HCT116 (cell line): ENCODE data around the gene POU2F3. TPM values are rescaled to one million over a fixed set of nuclear protein-coding genes. Genes with fewer than 3 reads are reported as not detected.
A peak's percentile ranks its signal among the peaks of the same experiment; 100 is the strongest.
"Not testable (repeated sequence)": the region's sequence is repeated elsewhere in the genome, so short reads cannot be mapped to it uniquely, and the experiment has no call there.

Source experiments
- ATAC-seq: fragments of 200-7000 bp; cut with Tn5 transposase; 2 replicates; pipeline ENCODE4 v1.9.1; 2020; ENCODE audit warnings: mild to moderate bottlenecking, moderate library complexity
- BruUV-seq: library from RNA; stranded (reverse); fragments of 400-500 nt; replicated peaks from 2 replicates; lab custom pipeline; 2021; lab: Mats Ljungman, UMichigan
- CTCF ChIA-PET: fragments of 300-600 bp; sonication (Branson Sonifier 250); formaldehyde crosslinking; loops from one replicate; lab custom pipeline; 2021; ENCODE audit warnings: antibody characterized with exemption; lab: Charles Lee
- POLR2A ChIA-PET: fragments of 300-600, 350-600 bp; sonication (Branson Sonifier 250); formaldehyde crosslinking; loops from one replicate; lab custom pipeline; 2021; ENCODE audit warnings: antibody characterized with exemption; lab: Charles Lee
- RAD21 ChIA-PET, 2 experiments: fragments of 300-600 bp; sonication (Branson Sonifier 250); formaldehyde crosslinking; loops; one replicate each; lab custom pipeline; 2023; ENCODE audit warnings: low total read pairs in 2 of 2; ENCODE audit not compliant: uncharacterized antibody in 2 of 2, unreplicated experiment in 2 of 2, low non-redundant PET in 1 of 2; lab: Charles Lee
- DNase-seq: peaks from one replicate; pipeline ENCODE4 v3.0.0-alpha.2; 2010; ENCODE audit warnings: low read depth, low spot score
- H2AFZ ChIP-seq: fragments of 200-600 bp; shearing (Covaris generic), sonication (generic); 2 replicates; pipeline ENCODE4 v1.6.1; 2017; ENCODE audit warnings: low read depth, mixed run types, mixed read lengths, antibody characterized with exemption, low read length; ENCODE audit not compliant: poor library complexity, severe bottlenecking
- H3K27ac ChIP-seq: 2 replicates; pipeline ENCODE4 v1.5.1; 2012; ENCODE audit warnings: low read depth, low read length
- H3K27me3 ChIP-seq: fragments of 200-600 bp; sonication (generic); 2 replicates; pipeline ENCODE4 v1.6.1; 2016; ENCODE audit warnings: mixed run types, low read length, mixed read lengths; ENCODE audit not compliant: insufficient read depth
- H3K36me3 ChIP-seq, 2 experiments: fragments of 200-500 bp in 1 of 2; fragments of 200-600 bp in 1 of 2; sonication (Bioruptor generic) in 1 of 2; sonication (generic) in 1 of 2; 2 replicates each; pipeline versions ENCODE4 v1.5.1 to v1.6.1; 2014 to 2016; ENCODE audit warnings: low read length in 2 of 2, inconsistent platforms in 1 of 2, mixed read lengths in 1 of 2, mixed run types in 1 of 2; ENCODE audit not compliant: insufficient read depth in 2 of 2, control insufficient read depth in 1 of 2
- H3K4me1 ChIP-seq, 2 experiments: fragments of 200-600 bp in 1 of 2; sonication (generic) in 1 of 2; 2 replicates each; pipeline versions ENCODE4 v1.5.1 to v1.6.1; 2012 to 2017; ENCODE audit warnings: low read length in 2 of 2, inconsistent platforms in 1 of 2, mild to moderate bottlenecking in 1 of 2, mixed read lengths in 1 of 2, mixed run types in 1 of 2, moderate library complexity in 1 of 2; ENCODE audit not compliant: insufficient read depth in 2 of 2, control insufficient read depth in 1 of 2
- H3K4me2 ChIP-seq: fragments of 200-600 bp; sonication (generic); 2 replicates; pipeline ENCODE4 v1.6.1; 2017; ENCODE audit warnings: mixed run types, low read length, mixed read lengths
- H3K4me3 ChIP-seq, 2 experiments: fragments of 200-600 bp in 1 of 2; sonication (generic) in 1 of 2; replicated peaks in 1 of 2; 2 replicates each; pipeline ENCODE4 v1.5.1; 2011 to 2016; ENCODE audit warnings: low read length in 2 of 2, control low read depth in 1 of 2, low read depth in 1 of 2, mild to moderate bottlenecking in 1 of 2, mixed read lengths in 1 of 2, mixed run types in 1 of 2
- H3K79me2 ChIP-seq: fragments of 200-600 bp; sonication (generic); 2 replicates; pipeline ENCODE4 v1.6.1; 2017; ENCODE audit warnings: mild to moderate bottlenecking, mixed run types, low read length, moderate library complexity, mixed read lengths; ENCODE audit not compliant: insufficient read depth
- H3K9ac ChIP-seq: fragments of 200-600 bp; sonication (generic); 2 replicates; pipeline ENCODE4 v1.6.1; 2016; ENCODE audit warnings: low read length, mixed read lengths
- H3K9me2 ChIP-seq: fragments of 200-600 bp; sonication (generic), shearing (Covaris generic); 2 replicates; pipeline ENCODE4 v1.6.1; 2017; ENCODE audit warnings: mixed run types, mild to moderate bottlenecking, moderate library complexity; ENCODE audit not compliant: insufficient read depth
- H3K9me3 ChIP-seq, 2 experiments: fragments of 200-500 bp in 1 of 2; fragments of 200-600 bp in 1 of 2; sonication (Bioruptor generic) in 1 of 2; sonication (generic) in 1 of 2; 2 replicates each; pipeline ENCODE4 v1.6.1; 2014 to 2017; ENCODE audit warnings: low read length in 2 of 2, mixed read lengths in 2 of 2, inconsistent platforms in 1 of 2, low read depth in 1 of 2, mild to moderate bottlenecking in 1 of 2, mixed run types in 1 of 2, moderate library complexity in 1 of 2; ENCODE audit not compliant: control insufficient read depth in 1 of 2, insufficient read depth in 1 of 2
- H4K20me1 ChIP-seq: fragments of 200-600 bp; sonication (generic), shearing (Covaris generic); 2 replicates; pipeline ENCODE4 v1.6.1; 2017; ENCODE audit warnings: mixed run types, mild to moderate bottlenecking, moderate library complexity; ENCODE audit not compliant: insufficient read depth
- CTCF ChIP-seq, 3 experiments: fragments of 200-600 bp in 1 of 3; sonication (generic) in 1 of 3; IDR thresholded peaks in 2 of 3; conservative IDR thresholded peaks in 1 of 3; 2 replicates each; pipeline ENCODE4 v1.5.1; 2012 to 2017; ENCODE audit warnings: low read depth in 2 of 3, low read length in 2 of 3, antibody characterized with exemption in 1 of 3, borderline replicate concordance in 1 of 3, control low read depth in 1 of 3, mild to moderate bottlenecking in 1 of 3, mixed read lengths in 1 of 3, mixed run types in 1 of 3, moderate library complexity in 1 of 3; ENCODE audit not compliant: insufficient read depth in 1 of 3
- MAX ChIP-seq: IDR thresholded peaks from 2 replicates; pipeline ENCODE4 v1.6.1; 2012
- intact Hi-C: fragments of 100-400 bp; cut with micrococcal nuclease; formaldehyde crosslinking; loops from 2 replicates; pipeline ENCODE4 v1.10.0; 2022
- total RNA-seq: library from RNA; stranded (reverse); gene quantifications from one replicate; pipeline ENCODE4 v1.2.1, GENCODE V29; 2021; ENCODE audit not compliant: unreplicated experiment

The POU2F3 gene
- total RNA-seq, 1 experiment from 2014 or later: 0.15 TPM

- H3K9ac ChIP-seq: peak overlapping the region; percentile 10; the same call in 1 of the 2 replicates
- H3K4me3 ChIP-seq: no peak overlapping the region
- ATAC-seq (no peak), DNase-seq (no peak)
- peak overlapping the region; percentile 75 for H3K4me2 ChIP-seq
- H3K9me3 ChIP-seq: no peaks in the 10 kb centered on the region
- H3K9me2 ChIP-seq: no peaks in the 10 kb centered on the region
- POLR2A ChIA-PET: interaction anchor here (1.4 to 2.1 kb wide), 2 partner anchors 13 to 53 kb away, joined by 5 to 11 read pairs; no protein-coding TSS in a partner anchor
- CTCF ChIA-PET: interaction anchor here (0.6 to 2.2 kb wide), 5 partner anchors 45 to 66 kb away, joined by 3 to 8 read pairs (median 5); no protein-coding TSS in a partner anchor
- TF ChIP-seq MAX (0 out of 2 replicates have a peak, but pooled peaks have one; percentile 4), CTCF (IDR thresholded peaks at IDR 0.05 in 2 of 3, conservative IDR thresholded peaks at IDR 0.05 in 1 of 3; ENCODE audit: borderline replicate concordance in 1 of 3, insufficient read depth in 1 of 3, low read depth in 2 of 3, low read length in 2 of 3) (no peak)
- peak overlapping the region; percentile 42 for H2AFZ ChIP-seq
- H3K36me3 ChIP-seq: no peaks in the 10 kb centered on the region
- peaks cover 12 to 22% of the 10 kb centered on the region in 2 experiments; a peak in 3 of 4 replicates for H3K4me1 ChIP-seq
- H3K79me2 ChIP-seq: no peaks in the 10 kb centered on the region
- no peaks in the 10 kb centered on the region for H4K20me1 ChIP-seq
- RAD21 ChIA-PET: no interaction called here
- intact Hi-C loops: no loop called here
- H3K27me3 ChIP-seq: peaks cover 8% of the 10 kb centered on the region; the same call in 1 of the 2 replicates
- no TSS peak for BruUV-seq
- H3K27ac ChIP-seq: no peak overlapping the region
Observed at GRCh38 chr11:120249279-120250262, 9.6 kb downstream of the POU2F3 start.

- H4K20me1 ChIP-seq, DNase-seq, H2AFZ ChIP-seq, H3K9me3 ChIP-seq, H3K9ac ChIP-seq, H3K79me2 ChIP-seq, ATAC-seq, H3K27ac ChIP-seq, H3K9me2 ChIP-seq, H3K36me3 ChIP-seq, CTCF ChIA-PET, H3K4me3 ChIP-seq, intact Hi-C loops, BruUV-seq, H3K4me2 ChIP-seq, RAD21 ChIA-PET, POLR2A ChIA-PET: not testable (repeated sequence)
- Histone ChIP-seq H3K27me3 (peaks cover 37% of the 10 kb centered on the region; the same call in 1 of the 2 replicates), H3K4me1 (peaks cover 7 to 12% of the 10 kb centered on the region in 2 experiments; a peak in 3 of 4 replicates)
Observed at GRCh38 chr11:120253377-120253776, 13.4 kb downstream of the POU2F3 start.
